ENCODE results near the gene OTX2. TPM values are rescaled to one million over a fixed set of nuclear protein-coding genes. Genes with fewer than 3 reads are reported as not detected.
A peak's percentile ranks its signal among the peaks of the same experiment; 100 is the strongest.

Gene OTX2
- polyA plus RNA-seq, 10 donors, result not detected

- DNase-seq, result peak in 1 of 3 donors; percentile 17
These were observed 13.2 kb downstream of the OTX2 start for GRCh38 chr14:56797003-56797568.

GRCh38 chr14:56796259-56796658 lies 14.0 kb downstream of the OTX2 start:
- no peak for DNase-seq

GRCh38 chr14:56795284-56795622 lies 15.0 kb downstream of the OTX2 start:
- DNase-seq, result no peak

GRCh38 chr14:56794557-56795283 lies 15.6 kb downstream of the OTX2 start:
- DNase-seq, result peak in 1 of 3 donors; percentile 22

- DNase-seq, result peak in 1 of 3 donors; percentile 15
These were observed 16.2 kb downstream of the OTX2 start for GRCh38 chr14:56794088-56794556.

GRCh38 chr14:56789955-56790354 lies 20.3 kb downstream of the OTX2 start:
- no peak for DNase-seq

- peak in 1 of 3 donors; percentile 13 for DNase-seq
These were observed 22.7 kb downstream of the OTX2 start for GRCh38 chr14:56787530-56787929.

- no peak for DNase-seq
These were observed 27.6 kb downstream of the OTX2 start for GRCh38 chr14:56782711-56783110.

GRCh38 chr14:56774503-56774902 lies 35.8 kb downstream of the OTX2 start:
- no peak for DNase-seq

- DNase-seq, result no peak
These were observed 39.8 kb downstream of the OTX2 start for GRCh38 chr14:56770512-56770911.

GRCh38 chr14:56760164-56760914 lies 49.9 kb downstream of the OTX2 start:
- DNase-seq, result no peak

GRCh38 chr14:56759633-56760032 lies 50.6 kb downstream of the OTX2 start:
- no peak for DNase-seq

- DNase-seq, result no peak
These were observed 51.2 kb downstream of the OTX2 start for GRCh38 chr14:56759094-56759493.

- DNase-seq, result no peak
These were observed 55.4 kb downstream of the OTX2 start for GRCh38 chr14:56754921-56755320.

GRCh38 chr14:56753396-56753795 lies 56.9 kb downstream of the OTX2 start:
- DNase-seq, result no peak

GRCh38 chr14:56752428-56752827 lies 57.9 kb downstream of the OTX2 start:
- DNase-seq, result no peak

- no peak for DNase-seq
These were observed 58.8 kb downstream of the OTX2 start for GRCh38 chr14:56751471-56751870.

Other genes with a start within 250 kb of the OTX2 start
- gene TMEM260, start 230.7 kb downstream of the OTX2 start, polyA plus RNA-seq (ENCODE audit: insufficient read length in 10 of 10), result 10 to 100 TPM in 9 of 10 donors, 1 to 10 TPM in 1; 9.7 to 15.9 (median 12.2) TPM